HG03025 (cell line): ENCODE data around the gene CDC7.
A peak's percentile ranks its signal among the peaks of the same experiment; 100 is the strongest.

ENCODE experiments used
- ATAC-seq: cut with Tn5 transposase; IDR thresholded peaks from one replicate; pipeline ENCODE4 v1.9.1; 2021; ENCODE audit warnings: mild to moderate bottlenecking, moderate library complexity; ENCODE audit not compliant: unreplicated experiment, low FRiP score

The CDC7 gene

DNA sequence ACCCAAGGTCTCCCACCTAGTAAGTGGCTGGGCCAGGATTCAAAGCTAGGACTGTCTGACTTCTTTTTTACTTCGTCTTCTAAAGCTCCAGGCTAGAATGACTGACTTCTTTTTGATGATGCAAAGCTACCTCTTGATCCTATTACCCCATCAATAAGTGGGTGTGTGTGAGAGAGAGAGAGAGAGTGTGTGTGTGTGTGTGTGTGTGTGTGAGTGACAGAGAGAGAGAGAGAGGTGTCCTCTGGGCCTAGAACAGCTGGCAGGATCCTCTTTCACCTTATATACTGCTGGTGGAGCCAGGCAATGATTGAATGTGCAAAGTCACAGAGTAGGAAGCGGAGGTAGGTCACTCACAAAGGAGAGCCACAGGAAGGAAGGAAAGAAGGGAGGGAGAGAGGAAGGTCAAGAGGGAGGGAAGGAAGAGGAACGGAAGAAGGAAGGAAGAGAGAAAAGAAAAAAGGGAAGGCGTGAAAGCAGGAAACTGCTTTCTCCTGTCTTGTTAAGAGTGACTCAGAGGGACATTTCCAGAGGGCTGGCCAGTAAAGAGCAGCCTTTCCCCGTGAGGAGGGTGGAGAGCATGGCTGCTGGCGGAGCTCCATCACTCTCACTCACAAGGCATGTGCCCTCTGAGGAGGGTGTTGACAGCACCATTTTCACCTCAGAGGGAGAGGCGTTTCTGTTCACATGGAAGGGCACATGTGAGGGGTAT lies 68.9 kb downstream of the CDC7 start:
- no peak for ATAC-seq

DNA sequence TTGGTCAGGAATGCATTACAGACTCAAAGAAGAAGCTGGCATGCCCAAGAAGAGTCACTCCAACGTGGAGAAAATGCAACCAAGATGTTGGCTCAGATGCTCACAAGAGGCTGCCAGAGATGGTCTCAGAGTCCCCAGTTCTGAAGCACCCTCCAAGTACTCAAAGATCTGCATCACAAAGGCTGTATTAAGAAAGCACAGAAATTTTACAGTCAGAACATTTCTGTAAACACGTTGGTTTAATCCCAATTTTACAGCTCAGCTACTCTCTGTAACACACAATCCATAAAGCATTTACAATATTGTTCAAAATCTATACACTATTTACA lies 69.4 kb downstream of the CDC7 start:
- ATAC-seq: no peak

DNA sequence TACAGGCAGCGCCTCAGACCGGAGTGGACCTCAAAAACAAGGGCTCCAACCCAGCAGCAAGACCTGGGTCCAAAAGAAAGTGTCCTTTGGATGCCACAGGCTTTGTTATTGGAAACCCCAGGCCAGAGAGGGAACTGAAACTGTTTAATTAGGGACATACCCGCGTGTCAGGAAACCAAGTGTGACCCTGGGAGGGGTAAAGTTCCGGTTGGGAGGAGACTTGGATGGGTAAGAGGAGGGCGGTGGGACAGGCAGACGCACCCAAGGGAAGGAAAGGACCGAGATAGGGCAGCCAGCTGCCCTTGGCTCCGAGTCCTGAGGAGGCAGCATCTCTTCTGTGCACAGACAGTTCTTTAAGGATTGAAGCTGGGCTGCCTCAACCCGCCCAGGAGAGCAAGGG lies 71.4 kb downstream of the CDC7 start:
- peak; percentile 60 for ATAC-seq
